H1 (cell line): ENCODE results near the gene INSYN1. TPM values are rescaled to one million over a fixed set of nuclear protein-coding genes. Genes with fewer than 3 reads are reported as not detected.

Experiments
- CTCF ChIA-PET: fragments of 300-600 bp; sonication (Branson Sonifier 250); formaldehyde crosslinking; loops from one replicate; lab custom pipeline; 2021; ENCODE audit not compliant: partially characterized antibody; lab: Charles Lee
- POLR2A ChIA-PET: fragments of 300-600 bp; sonication (Branson Sonifier 250); formaldehyde crosslinking; loops from one replicate; lab custom pipeline; 2021; ENCODE audit warnings: inconsistent platforms; ENCODE audit not compliant: partially characterized antibody; lab: Charles Lee
- DNase-seq, 2 experiments: peaks; one replicate each; pipeline versions ENCODE4 v3.0.0 to v3.0.0-alpha.2; 2010 to 2022; ENCODE audit warnings: low spot score in 2 of 2, low read depth in 1 of 2, mixed read lengths in 1 of 2
- FAIRE-seq: peaks from 2 replicates; lab custom pipeline; 2011; peaks lifted over from hg19 to GRCh38; lab: Jason Lieb, UNC
- H2AFZ ChIP-seq: 2 replicates; pipeline ENCODE4 v1.8.1; 2012; ENCODE audit warnings: low read length, inconsistent platforms
- H2AK5ac ChIP-seq: 2 replicates; pipeline ENCODE4 v1.6.1; 2013; ENCODE audit warnings: low read depth, low read length
- H2BK120ac ChIP-seq: replicated peaks from 2 replicates; pipeline ENCODE3; 2013; ENCODE audit warnings: low read depth, low read length, inconsistent platforms
- H2BK12ac ChIP-seq: 2 replicates; pipeline ENCODE4 v1.6.1; 2013; ENCODE audit warnings: low read depth, low read length
- H2BK15ac ChIP-seq: 2 replicates; pipeline ENCODE4 v1.6.1; 2013; ENCODE audit warnings: low read length
- H2BK20ac ChIP-seq: 2 replicates; pipeline ENCODE4 v1.6.1; 2013; ENCODE audit warnings: low read length
- H2BK5ac ChIP-seq: 2 replicates; pipeline ENCODE4 v1.6.1; 2013; ENCODE audit warnings: low read depth, low read length
- H3K14ac ChIP-seq: 2 replicates; pipeline ENCODE4 v1.6.1; 2013; ENCODE audit warnings: inconsistent platforms; ENCODE audit not compliant: insufficient read length
- H3K18ac ChIP-seq: 2 replicates; pipeline ENCODE4 v1.6.1; 2013; ENCODE audit warnings: low read length; ENCODE audit errors: extremely low read depth
- H3K23ac ChIP-seq: 2 replicates; pipeline ENCODE4 v1.6.1; 2013; ENCODE audit warnings: inconsistent platforms; ENCODE audit not compliant: insufficient read length
- H3K23me2 ChIP-seq: 2 replicates; pipeline ENCODE4 v1.6.1; 2013; ENCODE audit warnings: low read depth, low read length
- H3K27ac ChIP-seq: 2 replicates; pipeline ENCODE4 v1.6.1; 2011; ENCODE audit warnings: low read depth, low read length, inconsistent platforms
- H3K27me3 ChIP-seq, 4 experiments: replicated peaks in 1 of 4; 1 replicate in 1 of 4; 2 replicates in 3 of 4; pipeline versions ENCODE4 v1.6.1 to v1.8.1; 2011 to 2013; ENCODE audit warnings: low read length in 3 of 4, mild to moderate bottlenecking in 3 of 4, inconsistent platforms in 2 of 4, mixed read lengths in 2 of 4, moderate library complexity in 1 of 4; ENCODE audit not compliant: control insufficient read depth in 3 of 4, insufficient read depth in 3 of 4; ENCODE audit errors: extremely low read depth in 1 of 4
- H3K36me3 ChIP-seq, 4 experiments: 2 replicates each; pipeline versions ENCODE4 v1.6.1 to v1.8.1; 2011 to 2013; ENCODE audit warnings: mild to moderate bottlenecking in 4 of 4, low read length in 3 of 4, moderate library complexity in 2 of 4, control low read depth in 1 of 4, inconsistent platforms in 1 of 4; ENCODE audit not compliant: insufficient read depth in 4 of 4, control insufficient read depth in 2 of 4
- H3K4ac ChIP-seq: replicated peaks from 2 replicates; pipeline ENCODE3; 2013; ENCODE audit warnings: low read length, low read depth, mixed read lengths, inconsistent platforms; ENCODE audit not compliant: insufficient read length
- H3K4me1 ChIP-seq, 4 experiments: replicated peaks in 1 of 4; 1 replicate in 1 of 4; 2 replicates in 3 of 4; pipeline versions ENCODE4 v1.6.1 to v1.8.1; 2011 to 2013; ENCODE audit warnings: low read length in 3 of 4, inconsistent platforms in 2 of 4, mixed read lengths in 1 of 4; ENCODE audit not compliant: insufficient read depth in 4 of 4, control insufficient read depth in 3 of 4
- H3K4me2 ChIP-seq, 2 experiments: 2 replicates each; pipeline versions ENCODE4 v1.6.1 to v1.8.1; 2011 to 2013; ENCODE audit warnings: low read depth in 2 of 2, low read length in 2 of 2, control low read depth in 1 of 2, inconsistent platforms in 1 of 2, mild to moderate bottlenecking in 1 of 2; ENCODE audit not compliant: insufficient read depth in 1 of 2
- H3K4me3 ChIP-seq, 4 experiments: fragments of 200-600, 300-600 bp in 1 of 4; sonication (generic), shearing (Covaris generic), sonication (Bioruptor Twin) in 1 of 4; 2 replicates each; pipeline versions ENCODE4 v1.5.1 to v1.8.1; 2011 to 2016; ENCODE audit warnings: low read length in 4 of 4, low read depth in 3 of 4, control low read depth in 2 of 4, inconsistent platforms in 2 of 4, mild to moderate bottlenecking in 2 of 4, mixed read lengths in 1 of 4, moderate library complexity in 1 of 4; ENCODE audit not compliant: insufficient read depth in 2 of 4; ENCODE audit errors: extremely low read depth in 1 of 4
- H3K56ac ChIP-seq: replicated peaks from 2 replicates; pipeline ENCODE3; 2013; ENCODE audit warnings: low read depth, mild to moderate bottlenecking, mixed read lengths, low read length, inconsistent platforms; ENCODE audit not compliant: insufficient read length
- H3K79me1 ChIP-seq: 2 replicates; pipeline ENCODE4 v1.6.1; 2013; ENCODE audit warnings: low read depth, low read length, control low read depth
- H3K79me2 ChIP-seq, 2 experiments: 2 replicates each; pipeline versions ENCODE4 v1.6.1 to v1.8.1; 2012 to 2013; ENCODE audit warnings: low read length in 2 of 2, mild to moderate bottlenecking in 2 of 2, inconsistent platforms in 1 of 2; ENCODE audit not compliant: insufficient read depth in 2 of 2, control insufficient read depth in 1 of 2
- H3K9ac ChIP-seq, 4 experiments: replicated peaks in 1 of 4; 1 replicate in 1 of 4; 2 replicates in 3 of 4; pipeline versions ENCODE4 v1.6.1 to v1.8.1; 2011 to 2013; ENCODE audit warnings: low read depth in 3 of 4, low read length in 3 of 4, control low read depth in 2 of 4, mild to moderate bottlenecking in 2 of 4, moderate library complexity in 2 of 4, inconsistent platforms in 1 of 4; ENCODE audit errors: extremely low read depth in 1 of 4
- H3K9me3 ChIP-seq, 2 experiments: 2 replicates each; pipeline versions ENCODE4 v1.6.1 to v1.8.1; 2012 to 2013; ENCODE audit warnings: mild to moderate bottlenecking in 2 of 2, moderate library complexity in 2 of 2, control low read depth in 1 of 2, inconsistent platforms in 1 of 2, low read depth in 1 of 2, low read length in 1 of 2, mixed read lengths in 1 of 2; ENCODE audit not compliant: insufficient read depth in 2 of 2
- H4K20me1 ChIP-seq, 2 experiments: replicated peaks in 1 of 2; 2 replicates each; pipeline versions ENCODE3 to v1.8.1; 2011 to 2013; ENCODE audit warnings: inconsistent platforms in 2 of 2, low read length in 2 of 2, mild to moderate bottlenecking in 1 of 2; ENCODE audit not compliant: insufficient read depth in 2 of 2, control insufficient read depth in 1 of 2
- H4K5ac ChIP-seq: 2 replicates; pipeline ENCODE4 v1.6.1; 2013; ENCODE audit warnings: low read length, low read depth, mixed read lengths, inconsistent platforms; ENCODE audit not compliant: insufficient read length
- H4K8ac ChIP-seq: 2 replicates; pipeline ENCODE4 v1.8.0; 2013; ENCODE audit warnings: mild to moderate bottlenecking, moderate library complexity, low read length, inconsistent platforms; ENCODE audit not compliant: insufficient read depth; ENCODE audit errors: extremely low read depth
- H4K91ac ChIP-seq: replicated peaks from 2 replicates; pipeline ENCODE3; 2013; ENCODE audit warnings: low read length, mixed read lengths, inconsistent platforms; ENCODE audit not compliant: insufficient read length
- BRCA1 ChIP-seq: IDR thresholded peaks from 2 replicates; pipeline ENCODE4 v1.6.1; 2012; ENCODE audit warnings: low read depth, low read length, improper control_type of control experiment
- CBX8 ChIP-seq: fragments of 300-800, 300-1000 bp; sonication (generic); IDR thresholded peaks from 2 replicates; pipeline ENCODE4 v1.7.1; 2016; ENCODE audit warnings: low read depth, low read length, borderline replicate concordance
- CHD2 ChIP-seq: IDR thresholded peaks from 2 replicates; pipeline ENCODE4 v1.6.1; 2012; ENCODE audit warnings: low read length, improper control_type of control experiment
- KDM5A ChIP-seq: fragments of 200-600 bp; IDR thresholded peaks from 2 replicates; pipeline ENCODE4 v1.7.1; 2012; ENCODE audit warnings: mild to moderate bottlenecking, low read length, inconsistent platforms, mixed read lengths
- NANOG ChIP-seq: IDR thresholded peaks from 2 replicates; pipeline ENCODE4 v1.6.1; 2011; ENCODE audit warnings: low read length, low read depth, mild to moderate bottlenecking, inconsistent platforms; ENCODE audit not compliant: insufficient read depth, poor library complexity, severe bottlenecking
- NRF1 ChIP-seq: IDR thresholded peaks from 2 replicates; pipeline ENCODE4 v1.6.1; 2011; ENCODE audit warnings: mild to moderate bottlenecking, low read depth, low read length, improper control_type of control experiment
- POLR2AphosphoS5 ChIP-seq: IDR thresholded peaks from 2 replicates; pipeline ENCODE4 v1.6.1; 2011; ENCODE audit warnings: low read depth, low read length
- SAP30 ChIP-seq: fragments of 300-600 bp; sonication (generic); IDR thresholded peaks from 2 replicates; pipeline ENCODE4 v1.7.1; 2012; ENCODE audit warnings: low read length, moderate library complexity, mild to moderate bottlenecking, inconsistent platforms; ENCODE audit not compliant: insufficient read depth, insufficient replicate concordance
- SIN3A ChIP-seq, 2 experiments: IDR thresholded peaks in 1 of 2; conservative IDR thresholded peaks in 1 of 2; 2 replicates each; pipeline ENCODE4 v1.6.1; 2011 to 2012; ENCODE audit warnings: low read length in 2 of 2, improper control_type of control experiment in 1 of 2, low read depth in 1 of 2, mild to moderate bottlenecking in 1 of 2
- SP1 ChIP-seq: IDR thresholded peaks from 2 replicates; pipeline ENCODE4 v1.6.1; 2011; ENCODE audit warnings: low read depth, low read length
- SP4 ChIP-seq: IDR thresholded peaks from 2 replicates; pipeline ENCODE4 v1.6.1; 2012; ENCODE audit warnings: low read length, inconsistent platforms
- WGBS, 2 experiments: shearing (Covaris generic) in 1 of 2; methylation state at CpG; one replicate each; pipeline versions ENCODE4 v1.1.6 to v1.1.7; 2013 to 2015; ENCODE audit warnings: low lambda C conversion rate in 2 of 2, mixed read lengths in 2 of 2, inconsistent platforms in 1 of 2, low coverage in 1 of 2, missing lambda C conversion rate in 1 of 2; ENCODE audit not compliant: insufficient replicate concordance in 2 of 2, insufficient coverage in 1 of 2, insufficient read length in 1 of 2; ENCODE audit errors: extremely low coverage in 1 of 2, missing lambda C conversion rate in 1 of 2; 5-methylcytosine and 5-hydroxymethylcytosine counted together
- polyA plus RNA-seq, 7 experiments: library from polyadenylated mRNA; depleted of rRNA in 3 of 7; stranded (reverse) in 5 of 7; unstranded in 2 of 7; fragments of >200 nt in 5 of 7; fragments of 200-250 nt in 2 of 7; gene quantifications; 1 replicate in 5 of 7; 2 replicates in 1 of 7; 4 replicates in 1 of 7; pipeline versions ENCODE4 v1.2.1 to v1.2.3, GENCODE V29; 2011 to 2013; ENCODE audit warnings: missing spikeins in 2 of 7, mixed read lengths in 2 of 7
- total RNA-seq: library from RNA; stranded (reverse); fragmentation: NEBNext Ultra II Directional; extraction: Animal tissue kit (Norgen Biotek cat#: 25700); gene quantifications from 2 replicates; pipeline ENCODE4 v1.2.1, GENCODE V29; 2021
- TF ChIP-seq, protein P1 (sequence below): IDR thresholded peaks from 2 replicates; pipeline ENCODE4 v1.6.1; 2011; ENCODE audit warnings: low read length, improper control_type of control experiment

INSYN1 gene
- total and polyA plus RNA-seq, 2 of the 8 experiments (the other 6 are each of a cell fraction or from before 2014, with no cell fraction given) = 7.2 to 10.2 TPM

DNA sequence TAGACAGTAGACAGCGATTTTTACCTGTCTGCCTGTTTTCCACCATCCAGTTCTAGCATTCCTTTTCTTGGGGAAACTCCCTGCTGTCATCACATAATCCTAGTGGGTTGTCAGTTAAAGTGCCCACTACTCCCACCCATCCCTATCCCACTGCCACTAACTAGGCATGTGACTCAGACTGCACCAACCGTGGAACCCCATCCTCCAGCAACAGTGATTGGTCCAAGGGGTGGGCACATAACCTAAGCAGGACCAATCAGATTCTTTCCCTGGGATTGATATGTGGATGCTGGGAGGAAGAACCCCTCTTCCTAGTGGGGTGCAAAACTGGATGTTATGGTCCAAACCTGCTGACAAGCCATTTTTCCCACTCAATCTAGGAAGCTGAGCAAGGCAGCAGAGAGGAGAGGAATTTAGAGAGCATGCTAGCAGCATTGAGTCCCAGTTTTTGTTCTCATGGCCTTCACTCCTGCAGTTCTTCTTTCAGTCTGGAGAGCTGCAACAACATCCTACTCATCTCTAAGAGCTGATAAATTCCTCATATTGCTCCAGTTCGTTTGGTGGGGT is 3.9 kb upstream of the INSYN1 start:
- no peaks in the 10 kb centered on the region for H4K20me1 ChIP-seq
- H3K27me3 ChIP-seq = peaks cover 0 to 19% (median 9%) of the 10 kb centered on the region in 4 experiments; a peak in 6 of 7 replicates
- H3K23ac ChIP-seq = no peak overlapping the region
- no peak overlapping the region for H4K5ac ChIP-seq
- H2BK120ac ChIP-seq = no peak overlapping the region
- H3K4me1 ChIP-seq = peaks cover 7 to 13% (median 11%) of the 10 kb centered on the region in 4 experiments; a peak in 6 of 7 replicates
- H2BK20ac ChIP-seq = no peak overlapping the region
- H4K8ac ChIP-seq = no peak overlapping the region
- no peak for FAIRE-seq
- ChIA-PET POLR2A (no interaction called here), CTCF (interaction anchor here (0.6 to 3.8 kb wide), 7 partner anchors 8 to 151 kb away, joined by 3 to 21 read pairs (median 6); no protein-coding TSS in a partner anchor)
- H3K79me2 ChIP-seq = no peaks in the 10 kb centered on the region
- WGBS, 2 experiments = 82% methylated on average over 3 of the region's 3 CpGs; no CpG with 5 or more reads in 1 of the 2 experiments
- no peaks in the 10 kb centered on the region for H3K9me3 ChIP-seq
- DNase-seq = no peak
- H2BK5ac ChIP-seq = no peak overlapping the region
- H3K56ac ChIP-seq = no peak overlapping the region
- H3K4me3 ChIP-seq = no peak overlapping the region
- no peak overlapping the region for H3K27ac ChIP-seq
- H2BK15ac ChIP-seq = no peak overlapping the region
- no peaks in the 10 kb centered on the region for H3K36me3 ChIP-seq
- peaks cover 12% of the 10 kb centered on the region; the same call in 1 of the 2 replicates for H3K23me2 ChIP-seq
- no peak overlapping the region for H3K9ac ChIP-seq
- no peaks in the 10 kb centered on the region for H3K79me1 ChIP-seq
- H4K91ac ChIP-seq = no peak overlapping the region
- no peak overlapping the region for H3K4me2 ChIP-seq
- H2BK12ac ChIP-seq = no peak overlapping the region
- H3K4ac ChIP-seq = no peak overlapping the region
- H3K14ac ChIP-seq = no peak overlapping the region
- H2AK5ac ChIP-seq = peak overlapping the region; percentile 21; the same call in 1 of the 2 replicates
- no peak overlapping the region for H3K18ac ChIP-seq
- H2AFZ ChIP-seq = no peak overlapping the region
- TF ChIP-seq SIN3A (conservative IDR thresholded peaks at IDR 0.05 in 1 of 2, IDR thresholded peaks at IDR 0.05 in 1 of 2; ENCODE audit: low read depth in 1 of 2, low read length in 2 of 2) = no peak
- no peak for TF ChIP-seq SP4
- no peak for TF ChIP-seq NRF1
- TF ChIP-seq SP1 = no peak
- TF ChIP-seq, protein P1, sequence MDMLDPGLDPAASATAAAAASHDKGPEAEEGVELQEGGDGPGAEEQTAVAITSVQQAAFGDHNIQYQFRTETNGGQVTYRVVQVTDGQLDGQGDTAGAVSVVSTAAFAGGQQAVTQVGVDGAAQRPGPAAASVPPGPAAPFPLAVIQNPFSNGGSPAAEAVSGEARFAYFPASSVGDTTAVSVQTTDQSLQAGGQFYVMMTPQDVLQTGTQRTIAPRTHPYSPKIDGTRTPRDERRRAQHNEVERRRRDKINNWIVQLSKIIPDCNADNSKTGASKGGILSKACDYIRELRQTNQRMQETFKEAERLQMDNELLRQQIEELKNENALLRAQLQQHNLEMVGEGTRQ = no peak
- no peak for TF ChIP-seq POLR2AphosphoS5
- no peak for TF ChIP-seq KDM5A
- TF ChIP-seq SAP30 = no peak
- no peak for TF ChIP-seq CBX8
- TF ChIP-seq BRCA1 = no peak
- TF ChIP-seq NANOG = no peak
- TF ChIP-seq CHD2 = no peak
